HG03196 (cell line): Measurements from ENCODE around the gene PDCD7.
A peak's percentile ranks its signal among the peaks of the same experiment; 100 is the strongest.
"Not testable (repeated sequence)": the region's sequence is repeated elsewhere in the genome, so short reads cannot be mapped to it uniquely, and the experiment has no call there.

Experiments
- ATAC-seq: cut with Tn5 transposase; IDR thresholded peaks from one replicate; pipeline ENCODE4 v1.9.1; 2021; ENCODE audit not compliant: unreplicated experiment

The PDCD7 gene, protein sequence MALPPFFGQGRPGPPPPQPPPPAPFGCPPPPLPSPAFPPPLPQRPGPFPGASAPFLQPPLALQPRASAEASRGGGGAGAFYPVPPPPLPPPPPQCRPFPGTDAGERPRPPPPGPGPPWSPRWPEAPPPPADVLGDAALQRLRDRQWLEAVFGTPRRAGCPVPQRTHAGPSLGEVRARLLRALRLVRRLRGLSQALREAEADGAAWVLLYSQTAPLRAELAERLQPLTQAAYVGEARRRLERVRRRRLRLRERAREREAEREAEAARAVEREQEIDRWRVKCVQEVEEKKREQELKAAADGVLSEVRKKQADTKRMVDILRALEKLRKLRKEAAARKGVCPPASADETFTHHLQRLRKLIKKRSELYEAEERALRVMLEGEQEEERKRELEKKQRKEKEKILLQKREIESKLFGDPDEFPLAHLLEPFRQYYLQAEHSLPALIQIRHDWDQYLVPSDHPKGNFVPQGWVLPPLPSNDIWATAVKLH

DNA sequence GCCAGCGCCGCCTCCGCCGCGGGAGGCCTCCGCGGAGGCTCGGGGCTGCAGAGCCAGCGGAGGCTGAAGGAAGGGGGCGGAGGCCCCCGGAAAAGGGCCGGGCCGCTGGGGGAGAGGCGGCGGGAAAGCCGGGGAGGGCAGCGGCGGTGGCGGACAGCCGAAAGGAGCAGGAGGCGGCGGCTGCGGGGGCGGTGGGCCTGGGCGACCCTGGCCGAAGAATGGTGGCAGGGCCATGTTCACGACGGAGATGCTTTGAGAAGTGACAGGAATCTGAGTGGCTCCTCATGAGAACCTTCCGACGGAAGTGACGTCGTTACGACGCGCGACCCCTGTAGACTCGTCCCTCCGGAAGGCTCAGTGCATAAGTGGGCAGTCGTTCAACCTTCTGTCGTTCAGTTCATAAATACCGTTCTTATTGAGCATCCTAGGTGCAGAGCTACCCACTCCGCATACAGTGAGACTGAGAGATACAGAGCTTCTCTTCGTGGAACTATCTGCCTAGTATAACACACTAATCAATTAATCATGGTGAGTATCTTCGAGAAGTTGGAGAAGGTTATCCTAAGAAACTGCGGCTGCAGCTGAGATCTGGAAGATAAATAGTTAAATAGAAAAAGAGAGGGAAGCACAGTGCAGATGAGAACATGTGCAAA is at the start of gene PDCD7:
Gene PDCD7, minus strand, starts transcription at position 261 of the 653 bp plus-strand sequence. Its CDS starts 27 bp downstream, at position 234.
- peak; percentile 82 for ATAC-seq

DNA sequence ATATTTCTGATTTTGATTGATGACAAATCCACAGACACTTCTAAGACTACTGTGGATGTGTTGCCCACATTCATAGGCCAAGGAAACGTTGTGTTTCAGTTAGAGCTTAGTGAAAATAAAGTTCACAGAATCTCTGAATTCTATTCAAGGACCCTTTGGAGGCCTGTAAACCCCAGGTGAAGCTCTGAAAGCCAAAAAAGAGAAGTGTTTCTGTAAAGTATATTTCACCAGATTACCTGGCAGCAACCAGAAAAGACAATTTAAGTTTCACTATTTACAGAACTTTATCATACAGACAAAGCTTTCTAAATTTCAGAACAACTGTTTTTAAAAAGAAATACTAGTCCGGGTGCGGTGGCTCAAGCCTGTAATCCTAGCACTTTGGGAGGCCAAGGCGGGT is 48.9 kb upstream of the PDCD7 start:
- no peak for ATAC-seq

DNA sequence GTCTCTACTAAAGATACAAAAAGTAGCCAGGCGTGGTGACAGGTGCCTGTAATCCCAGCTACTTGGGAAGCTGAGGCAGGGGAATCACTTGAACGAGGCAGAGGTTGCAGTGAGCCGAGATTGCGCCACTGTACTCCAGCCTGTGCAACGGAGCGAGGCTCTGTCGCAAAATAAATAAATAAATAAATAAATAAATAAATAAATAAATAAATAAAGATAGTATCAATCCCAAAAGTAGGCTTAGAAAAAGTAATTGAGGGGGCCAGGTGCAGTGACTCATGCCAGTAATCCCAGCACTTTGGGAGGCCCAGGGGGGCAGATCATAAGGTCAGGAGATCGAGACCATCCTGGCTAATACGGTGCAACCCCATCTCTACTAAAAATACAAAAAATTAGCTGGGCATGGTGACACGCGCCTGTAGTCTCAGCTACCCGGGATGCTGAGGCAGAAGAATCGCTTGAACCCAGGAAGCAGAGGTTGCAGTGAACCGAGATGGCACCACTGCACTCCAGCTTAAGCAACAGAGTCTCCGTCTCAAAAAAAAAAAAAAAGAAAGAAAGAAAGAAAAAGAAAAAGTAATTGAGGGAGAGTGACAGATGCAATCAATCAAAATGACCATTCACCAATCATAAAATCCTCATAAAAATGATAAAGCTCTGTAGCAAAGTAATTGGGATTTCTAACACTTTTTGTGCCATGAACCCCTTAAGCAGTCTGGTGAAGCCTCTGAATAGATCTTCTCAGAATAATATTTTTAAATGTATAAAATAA is 48.2 kb upstream of the PDCD7 start:
- ATAC-seq: not testable (repeated sequence)

DNA sequence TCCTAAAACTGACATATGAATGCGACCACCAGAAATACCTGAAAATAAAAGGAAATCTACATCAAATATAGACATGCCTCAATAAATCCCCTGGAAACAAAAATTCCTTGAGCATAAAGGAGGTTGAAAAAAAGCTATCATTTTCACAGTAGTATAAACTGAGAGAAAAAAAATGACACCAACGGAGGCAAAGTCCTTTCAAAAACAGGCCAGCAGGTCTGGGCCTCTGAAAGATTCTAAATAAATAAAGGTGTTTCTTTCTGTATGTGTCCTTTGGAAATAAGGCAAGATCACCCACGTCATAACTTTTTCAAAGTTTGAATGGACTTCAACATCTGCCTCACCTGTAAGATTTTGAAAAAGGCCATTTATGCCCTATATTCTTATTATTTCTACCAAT is 46.6 kb upstream of the PDCD7 start:
- no peak for ATAC-seq

DNA sequence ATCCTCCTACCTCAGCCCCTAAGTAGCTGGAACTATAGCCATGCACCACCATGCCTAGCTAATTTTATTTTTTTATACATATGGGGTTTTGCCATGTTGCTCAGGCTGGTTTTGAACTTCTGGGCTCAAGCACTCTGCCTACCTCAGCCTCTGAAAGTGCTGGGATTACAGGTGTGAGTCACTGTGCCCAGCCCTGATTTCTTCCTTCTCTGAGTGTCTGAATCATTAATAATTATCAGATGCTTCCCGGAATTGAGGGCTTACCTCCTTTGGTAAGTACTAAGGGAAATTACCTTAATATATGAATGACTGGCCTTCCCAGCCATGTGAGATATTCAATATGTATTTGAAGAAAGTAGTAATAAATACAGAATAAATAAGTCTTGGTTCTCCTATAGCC is 44.3 kb upstream of the PDCD7 start:
- no peak for ATAC-seq

DNA sequence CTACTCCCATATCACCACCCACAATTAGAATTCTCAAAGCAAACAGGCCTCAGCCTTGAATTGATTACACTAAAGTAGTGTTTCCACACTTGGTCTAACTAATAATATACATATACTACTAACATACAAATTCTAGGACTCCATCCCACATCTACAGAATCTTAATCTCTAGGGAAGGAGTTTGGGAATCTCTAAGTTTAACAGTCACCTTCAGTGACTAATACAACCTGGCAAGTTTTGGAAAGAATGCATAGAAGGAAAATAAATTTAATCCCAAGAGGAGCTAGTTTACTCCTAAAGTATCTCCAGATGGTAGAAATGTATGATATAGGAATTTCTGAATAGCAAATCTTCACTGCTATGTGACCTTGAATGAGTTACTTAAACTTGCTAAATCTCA is 42.4 kb upstream of the PDCD7 start:
- no peak for ATAC-seq

DNA sequence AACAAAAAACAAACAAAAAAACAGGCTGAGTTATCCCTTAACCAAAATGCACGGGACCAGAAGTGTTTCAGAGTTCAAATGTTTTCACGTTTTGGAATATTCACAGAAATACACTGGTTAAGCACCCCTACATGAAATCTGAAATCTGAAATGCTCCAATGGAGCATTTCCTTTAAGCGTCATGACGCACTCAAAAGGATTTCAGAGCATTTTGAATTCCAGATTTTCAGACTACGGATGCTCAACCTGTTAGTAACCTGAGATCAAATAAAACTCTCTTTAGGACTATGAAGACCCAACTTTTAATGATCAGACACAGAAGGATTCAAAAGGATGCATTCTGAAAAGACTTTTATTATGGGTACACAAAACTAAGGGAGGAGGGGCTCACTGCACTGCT is 41.9 kb upstream of the PDCD7 start:
- ATAC-seq: no peak

DNA sequence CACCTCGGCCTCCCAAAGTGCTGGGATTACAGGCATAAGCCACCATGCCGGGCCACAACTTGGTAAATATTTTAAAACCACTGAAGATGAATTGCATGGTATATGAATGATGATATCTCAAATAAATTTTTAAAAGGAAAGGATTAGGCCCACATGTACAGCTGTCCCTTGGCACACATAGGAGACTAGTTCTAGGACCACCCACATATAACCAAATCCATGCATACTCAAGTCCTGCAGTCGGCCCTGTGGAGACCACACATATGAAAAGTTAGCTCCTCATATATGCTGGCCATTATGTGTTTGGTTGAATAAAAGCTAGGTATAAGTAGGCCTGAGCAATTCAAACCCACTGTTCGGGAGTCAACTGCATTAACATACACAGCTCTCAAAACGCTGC is 40.9 kb upstream of the PDCD7 start:
- ATAC-seq: no peak

DNA sequence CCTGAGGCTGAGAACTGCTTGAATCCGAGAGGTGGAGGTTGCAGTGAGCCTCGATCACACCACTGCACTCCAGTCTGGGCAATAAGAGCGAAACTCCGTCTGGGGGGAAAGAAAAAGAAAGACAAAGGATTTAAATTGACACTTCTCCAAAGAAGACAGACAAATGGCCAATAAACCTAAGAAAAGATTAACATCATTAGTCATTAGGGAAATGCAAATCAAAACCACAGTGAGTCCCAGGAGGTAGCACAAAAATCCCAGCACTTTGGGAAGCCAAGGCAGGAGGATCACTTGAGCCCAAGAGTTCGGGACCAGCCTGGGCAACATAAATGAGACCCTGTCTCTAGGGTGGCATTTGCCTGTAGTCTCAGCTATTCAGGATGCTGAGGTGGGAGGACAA is 38.9 kb upstream of the PDCD7 start:
- no peak for ATAC-seq

DNA sequence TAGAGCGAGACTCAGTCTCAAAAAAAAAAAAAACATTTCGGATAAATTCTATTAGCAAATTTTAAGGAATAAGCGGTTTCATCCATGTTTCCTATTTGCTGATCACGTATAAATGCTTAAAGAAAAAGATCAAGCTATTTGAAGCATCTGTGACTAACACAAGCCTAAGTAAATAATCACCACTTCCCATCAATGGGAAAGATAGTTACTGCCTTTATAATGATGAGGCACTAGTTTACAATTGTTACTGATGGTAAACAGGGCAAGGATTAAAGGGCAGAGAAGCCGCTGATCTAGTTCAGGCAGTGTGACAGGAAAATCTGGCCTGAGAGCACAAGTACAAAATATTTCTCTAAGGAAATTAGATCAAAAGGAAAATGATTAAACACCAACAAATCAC is 37.8 kb upstream of the PDCD7 start:
- no peak for ATAC-seq

DNA sequence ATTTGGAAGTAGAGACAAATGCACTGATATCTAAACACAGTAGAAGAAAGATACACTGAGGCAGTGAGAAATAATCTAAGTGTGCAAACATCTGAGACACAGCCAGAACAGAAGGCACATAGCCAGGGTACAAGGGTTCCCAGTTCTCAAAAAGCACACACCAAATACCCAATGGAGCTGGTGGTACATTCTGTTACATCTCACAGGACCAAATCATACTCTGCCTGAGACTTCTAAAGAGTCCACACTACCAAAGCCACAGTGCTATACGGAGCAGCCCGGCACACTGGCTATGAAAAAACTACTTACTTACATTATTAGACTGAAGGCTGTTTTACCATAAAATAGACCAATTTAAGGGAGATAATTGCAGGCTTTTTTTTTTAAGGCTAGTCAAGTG is 32.3 kb upstream of the PDCD7 start:
- no peak for ATAC-seq

DNA sequence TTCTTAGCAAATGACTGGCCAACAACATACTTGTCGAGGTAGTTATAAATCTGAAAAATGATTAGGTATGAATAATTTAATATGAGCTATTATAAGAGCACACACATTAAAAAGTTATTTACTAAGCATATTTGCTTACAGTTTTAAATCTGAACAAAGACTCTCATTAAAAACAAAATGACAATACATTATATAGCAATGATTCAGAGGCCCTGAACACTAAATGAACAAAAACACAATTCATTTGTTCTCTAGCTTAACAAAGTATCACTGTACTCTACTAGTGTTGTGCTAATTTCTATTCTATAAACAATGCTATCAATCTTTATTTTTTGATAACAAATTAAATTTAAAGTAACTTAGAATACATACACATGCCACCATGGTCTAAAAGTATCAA is 30.5 kb upstream of the PDCD7 start:
- no peak for ATAC-seq

DNA sequence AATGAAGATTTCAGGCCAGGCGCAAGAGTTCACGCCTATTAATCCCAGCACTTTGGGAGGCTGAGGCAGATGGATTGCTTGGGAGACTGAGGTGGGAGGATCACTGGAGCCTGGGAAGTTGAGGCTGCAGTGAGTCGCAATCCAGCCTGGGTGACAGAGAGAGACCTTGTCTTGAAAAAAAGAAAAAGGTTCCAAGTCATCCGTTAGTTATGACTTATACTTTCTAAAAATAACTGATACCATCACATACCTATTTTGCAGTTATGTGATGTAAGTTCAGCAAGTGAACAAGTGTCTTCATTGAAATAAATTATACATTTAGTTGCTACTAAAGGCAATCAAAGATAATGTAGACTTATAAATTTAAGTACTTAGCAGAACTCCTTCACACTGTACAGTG is 29.4 kb upstream of the PDCD7 start:
- ATAC-seq: no peak

DNA sequence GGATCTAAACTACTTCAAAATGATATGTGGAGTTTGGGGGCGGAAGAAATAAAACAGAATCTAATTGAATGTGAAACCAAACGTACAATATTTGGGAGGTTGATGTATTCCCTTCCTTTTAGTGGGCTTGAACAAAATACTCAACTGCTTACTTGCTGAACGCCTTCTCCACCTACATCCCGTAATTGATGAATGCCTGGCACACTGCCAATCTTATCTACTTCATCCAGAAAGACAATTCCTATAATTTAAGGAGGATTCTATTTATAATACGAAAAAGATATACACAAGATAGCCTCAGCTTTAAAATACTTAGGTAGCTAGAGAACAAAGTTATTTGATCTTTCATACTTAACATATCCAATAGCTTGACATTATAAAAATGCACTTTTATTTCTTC is 23.1 kb upstream of the PDCD7 start:
- no peak for ATAC-seq

DNA sequence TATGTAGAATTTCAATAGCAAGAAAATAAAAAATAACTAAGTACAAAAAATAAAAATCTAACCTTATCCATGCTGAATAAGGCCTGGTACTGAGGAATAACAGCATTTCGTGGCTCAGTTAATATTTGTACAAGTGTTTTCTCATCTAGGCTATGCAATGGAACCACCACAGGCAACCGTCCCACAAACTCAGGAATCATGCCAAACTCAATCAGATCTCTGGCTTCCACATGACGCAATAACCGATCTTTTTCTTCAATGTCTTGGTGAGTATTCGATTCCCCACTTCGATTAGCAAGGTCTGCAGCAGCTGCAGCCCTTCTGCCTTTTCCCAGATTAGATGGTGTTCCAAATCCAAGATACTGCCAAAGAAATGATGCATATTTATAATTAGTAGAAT is 21.1 kb upstream of the PDCD7 start:
- no peak for ATAC-seq

DNA sequence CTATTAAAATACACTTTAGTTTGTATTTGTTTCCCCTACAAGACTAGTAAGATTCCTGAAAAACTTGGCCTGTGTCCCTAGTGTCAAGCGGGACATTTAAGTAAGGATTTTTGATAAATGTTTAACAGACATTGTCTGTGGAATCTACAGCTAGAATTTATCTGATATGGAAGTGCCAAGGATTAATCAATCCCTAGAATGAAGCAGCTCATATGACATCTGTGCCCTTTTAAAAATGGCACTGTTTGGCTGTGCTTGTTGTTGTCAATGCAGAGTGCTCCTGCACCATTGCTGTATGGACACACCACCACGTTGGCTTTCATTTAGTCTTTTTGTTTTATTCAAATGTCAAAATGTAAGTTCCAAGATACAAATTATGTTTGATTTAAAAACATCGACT is 14.3 kb upstream of the PDCD7 start:
- ATAC-seq: no peak

DNA sequence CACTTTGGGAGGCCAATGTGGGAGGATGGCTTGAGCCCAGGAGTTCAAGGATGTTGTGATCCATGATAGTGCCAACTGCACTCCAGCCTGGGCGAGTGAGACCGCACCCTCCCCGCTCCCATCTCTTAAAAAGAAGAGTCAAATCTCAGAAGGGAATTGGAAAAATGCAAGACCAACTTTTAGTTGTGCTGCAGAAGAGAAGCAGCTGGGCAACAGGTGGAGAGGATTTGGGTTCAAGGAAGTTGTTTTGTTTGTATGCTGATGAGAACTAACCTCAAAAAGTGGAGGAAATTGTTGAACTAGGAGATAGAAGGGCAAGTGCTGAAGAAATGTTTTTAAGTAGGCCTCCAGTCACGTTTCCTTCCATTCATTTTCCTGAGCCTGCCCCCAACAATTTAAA is 12.8 kb upstream of the PDCD7 start:
- ATAC-seq: no peak

DNA sequence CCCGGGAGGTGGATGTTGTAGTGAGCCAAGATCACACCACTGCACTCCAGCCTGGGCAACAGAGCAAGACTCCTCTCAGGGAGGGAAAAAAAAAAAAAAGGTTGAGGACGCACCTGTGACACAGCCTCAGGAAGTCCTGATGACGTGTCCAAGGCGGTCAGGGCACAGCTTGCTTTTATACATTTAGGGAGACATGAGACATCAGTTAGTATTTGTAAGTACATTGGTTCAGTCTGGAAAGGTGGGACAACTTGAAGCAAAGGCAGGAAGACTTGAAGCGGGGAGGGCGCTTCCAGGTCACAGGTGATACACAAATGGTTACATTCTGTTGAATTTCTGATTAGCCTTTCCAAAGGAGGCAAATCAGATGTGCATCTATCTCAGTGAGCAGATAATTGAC is 5.0 kb upstream of the PDCD7 start:
- ATAC-seq: not testable (repeated sequence)

DNA sequence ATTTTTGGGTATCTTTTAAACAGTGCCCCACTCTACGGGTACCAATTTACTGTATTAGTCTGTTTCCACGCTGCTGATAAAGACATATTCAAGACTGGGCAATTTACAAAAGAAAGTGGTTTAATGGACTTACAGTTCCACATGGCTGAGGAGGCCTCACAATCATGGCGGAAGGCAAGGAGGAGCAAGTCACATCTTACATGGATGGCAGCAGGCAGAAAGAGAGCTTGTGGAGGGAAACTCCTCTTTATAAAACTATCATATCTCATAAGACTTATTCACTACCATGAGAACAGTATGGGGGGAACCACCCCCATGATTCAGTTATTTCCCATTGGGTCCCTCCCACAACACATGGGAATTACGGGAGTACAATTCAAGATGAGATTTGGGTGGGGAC is 4.3 kb upstream of the PDCD7 start:
- not testable (repeated sequence) for ATAC-seq

DNA sequence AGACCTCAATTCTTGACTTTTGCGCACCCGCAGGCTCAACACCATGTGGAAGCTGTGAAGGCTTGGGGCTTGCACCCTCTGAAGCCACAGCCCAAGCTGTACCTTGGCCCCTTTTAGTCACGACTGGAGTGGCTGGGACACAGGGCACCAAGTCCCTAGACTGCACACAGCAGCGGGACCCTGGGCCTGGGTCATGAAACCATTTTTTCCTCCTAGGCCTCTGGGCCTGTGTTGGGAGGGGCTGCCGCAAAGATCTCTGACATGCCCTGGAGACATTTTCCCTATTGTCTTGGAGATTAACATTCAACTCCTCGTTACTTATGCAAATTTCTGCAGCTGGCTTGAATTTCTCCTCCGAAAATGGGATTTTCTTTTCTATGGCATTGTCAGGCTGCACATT is 3.5 kb upstream of the PDCD7 start:
- not testable (repeated sequence) for ATAC-seq

DNA sequence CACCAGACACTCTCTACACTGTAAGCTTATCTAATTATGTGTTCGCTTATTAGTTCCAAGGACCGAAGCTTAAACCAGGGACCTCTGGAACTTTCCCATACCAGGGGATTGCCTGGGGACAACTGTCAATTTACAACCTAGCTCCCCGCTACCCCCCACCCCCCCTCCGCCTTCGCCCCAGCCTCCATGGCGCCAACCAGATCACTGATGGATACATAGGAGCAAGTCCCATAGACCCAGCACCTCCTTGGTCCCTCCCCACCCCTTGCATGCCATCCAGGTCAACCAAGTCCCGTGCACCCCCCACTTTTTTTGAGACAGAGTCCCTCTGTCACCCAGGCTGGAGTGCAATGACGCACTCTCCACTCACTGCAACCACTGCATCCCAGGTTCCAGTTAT is 930 bp upstream of the PDCD7 start:
- ATAC-seq: no peak
